H9 (cell line): ENCODE data around the gene FAF1. TPM values are rescaled to one million over a fixed set of nuclear protein-coding genes. Genes with fewer than 3 reads are reported as not detected.

Experiments used
- DNase-seq: peaks from one replicate; pipeline ENCODE4 v3.0.0-alpha.2; 2017
- H2AFZ ChIP-seq: one replicate; pipeline ENCODE4 v1.6.1; 2013; ENCODE audit warnings: mild to moderate bottlenecking, low read length, control low read depth, moderate library complexity
- H2AK5ac ChIP-seq: 2 replicates; pipeline ENCODE4 v1.6.1; 2013; ENCODE audit warnings: low read length, control low read depth, mixed read lengths; ENCODE audit not compliant: insufficient read length
- H2BK120ac ChIP-seq: one replicate; pipeline ENCODE4 v1.6.1; 2013; ENCODE audit warnings: low read depth, mild to moderate bottlenecking, low read length, control low read depth, inconsistent platforms; ENCODE audit not compliant: poor library complexity, severe bottlenecking
- H2BK12ac ChIP-seq: 2 replicates; pipeline ENCODE4 v1.6.1; 2013; ENCODE audit warnings: low read length, control low read depth, mixed read lengths, low read depth; ENCODE audit not compliant: insufficient read length
- H2BK15ac ChIP-seq: 2 replicates; pipeline ENCODE4 v1.6.1; 2013; ENCODE audit warnings: low read depth, low read length, control low read depth
- H2BK20ac ChIP-seq: one replicate; pipeline ENCODE4 v1.6.1; 2013; ENCODE audit warnings: low read depth, mild to moderate bottlenecking, low read length, control low read depth, inconsistent platforms; ENCODE audit not compliant: poor library complexity, severe bottlenecking
- H2BK5ac ChIP-seq: 2 replicates; pipeline ENCODE4 v1.6.1; 2013; ENCODE audit warnings: low read length, control low read depth, mixed read lengths; ENCODE audit not compliant: insufficient read length
- H3K14ac ChIP-seq: 2 replicates; pipeline ENCODE4 v1.6.1; 2013; ENCODE audit warnings: low read length, control low read depth; ENCODE audit not compliant: insufficient read depth
- H3K18ac ChIP-seq: 2 replicates; pipeline ENCODE4 v1.6.1; 2013; ENCODE audit warnings: low read depth, mild to moderate bottlenecking, mixed read lengths, low read length, control low read depth; ENCODE audit not compliant: insufficient read length
- H3K23ac ChIP-seq: 2 replicates; pipeline ENCODE4 v1.6.1; 2013; ENCODE audit warnings: low read length, control low read depth, mixed read lengths, low read depth; ENCODE audit not compliant: insufficient read length
- H3K23me2 ChIP-seq: 2 replicates; pipeline ENCODE4 v1.6.1; 2013; ENCODE audit warnings: low read depth, mild to moderate bottlenecking, mixed read lengths, low read length, control low read depth; ENCODE audit not compliant: insufficient read length, poor library complexity, severe bottlenecking
- H3K27ac ChIP-seq: 2 replicates; pipeline ENCODE4 v1.5.1; 2013; ENCODE audit warnings: low read length, control low read depth, mixed read lengths, low read depth; ENCODE audit not compliant: insufficient read length
- H3K27me3 ChIP-seq: 2 replicates; pipeline ENCODE4 v1.6.1; 2013; ENCODE audit warnings: low read length, control low read depth, inconsistent platforms; ENCODE audit not compliant: insufficient read depth
- H3K4ac ChIP-seq: 2 replicates; pipeline ENCODE4 v1.6.1; 2013; ENCODE audit warnings: low read depth, mild to moderate bottlenecking, control low read depth, inconsistent platforms, low read length, moderate library complexity
- H3K4me1 ChIP-seq: 2 replicates; pipeline ENCODE4 v1.6.1; 2013; ENCODE audit warnings: low read length, control low read depth, inconsistent platforms; ENCODE audit not compliant: insufficient read depth
- H3K4me2 ChIP-seq: 2 replicates; pipeline ENCODE4 v1.6.1; 2013; ENCODE audit warnings: low read length, control low read depth, mixed read lengths; ENCODE audit not compliant: insufficient read length, insufficient read depth
- H3K56ac ChIP-seq: 2 replicates; pipeline ENCODE4 v1.6.1; 2013; ENCODE audit warnings: low read depth, mild to moderate bottlenecking, mixed read lengths, low read length, control low read depth; ENCODE audit not compliant: insufficient read length
- H3K79me1 ChIP-seq: 2 replicates; pipeline ENCODE4 v1.6.1; 2013; ENCODE audit warnings: low read depth, mild to moderate bottlenecking, moderate library complexity, low read length, control low read depth, inconsistent platforms; ENCODE audit not compliant: insufficient read depth, poor library complexity, severe bottlenecking
- H3K79me2 ChIP-seq: 2 replicates; pipeline ENCODE4 v1.6.1; 2013; ENCODE audit warnings: low read length, control low read depth, inconsistent platforms; ENCODE audit not compliant: insufficient read depth
- H3K9ac ChIP-seq: 2 replicates; pipeline ENCODE4 v1.6.1; 2013; ENCODE audit warnings: low read length, control low read depth, mixed read lengths; ENCODE audit not compliant: insufficient read length; ENCODE audit errors: extremely low read depth
- H3K9me3 ChIP-seq: one replicate; pipeline ENCODE4 v1.6.1; 2013; ENCODE audit warnings: low read depth, low read length, inconsistent platforms; ENCODE audit not compliant: control insufficient read depth
- H3T11ph ChIP-seq: one replicate; pipeline ENCODE4 v1.6.1; 2013; ENCODE audit warnings: mild to moderate bottlenecking, low read length, control low read depth, inconsistent platforms
- H4K20me1 ChIP-seq: one replicate; pipeline ENCODE4 v1.6.1; 2013; ENCODE audit not compliant: control insufficient read depth, insufficient read length, insufficient read depth
- H4K5ac ChIP-seq: 2 replicates; pipeline ENCODE4 v1.6.1; 2013; ENCODE audit warnings: low read depth, mild to moderate bottlenecking, mixed read lengths, low read length, control low read depth; ENCODE audit not compliant: insufficient read length
- H4K8ac ChIP-seq: replicated peaks from 2 replicates; pipeline ENCODE4 v1.6.1; 2013; ENCODE audit warnings: low read length, control low read depth, mixed read lengths, low read depth; ENCODE audit not compliant: insufficient read length
- H4K91ac ChIP-seq: 2 replicates; pipeline ENCODE4 v1.6.1; 2013; ENCODE audit warnings: low read depth, mild to moderate bottlenecking, moderate library complexity, mixed read lengths, low read length, control low read depth; ENCODE audit not compliant: insufficient read length
- H3K27ac Mint-ChIP-seq, 3 experiments: 2 replicates in 2 of 3; 3 replicates in 1 of 3; pipeline ENCODE4 v1.8.0; 2020 to 2021; ENCODE audit warnings: mixed read lengths in 3 of 3, mild to moderate bottlenecking in 1 of 3, moderate library complexity in 1 of 3
- H3K27me3 Mint-ChIP-seq: 2 replicates; pipeline ENCODE4 v1.8.0; 2021; ENCODE audit warnings: low read depth, mild to moderate bottlenecking, moderate library complexity, mixed read lengths
- H3K36me3 Mint-ChIP-seq, 3 experiments: 2 replicates in 2 of 3; 3 replicates in 1 of 3; pipeline ENCODE4 v1.8.0; 2020 to 2021; ENCODE audit warnings: low read depth in 3 of 3, mixed read lengths in 3 of 3; ENCODE audit not compliant: insufficient read depth in 1 of 3
- H3K4me1 Mint-ChIP-seq, 2 experiments: 2 replicates each; pipeline ENCODE4 v1.8.0; 2020; ENCODE audit warnings: mixed read lengths in 2 of 2
- H3K4me3 Mint-ChIP-seq, 2 experiments: 2 replicates in 1 of 2; 3 replicates in 1 of 2; pipeline ENCODE4 v1.8.0; 2020 to 2021; ENCODE audit warnings: mild to moderate bottlenecking in 2 of 2, mixed read lengths in 2 of 2, moderate library complexity in 1 of 2
- H3K9me3 Mint-ChIP-seq, 2 experiments: 2 replicates in 1 of 2; 3 replicates in 1 of 2; pipeline ENCODE4 v1.8.0; 2020; ENCODE audit warnings: mild to moderate bottlenecking in 2 of 2, mixed read lengths in 2 of 2, moderate library complexity in 1 of 2
- WGBS: extraction: QIAGEN DNeasy Blood & Tissue Kit; methylation state at CpG from one replicate; pipeline ENCODE4 v1.1.7; 2013; ENCODE audit warnings: missing lambda C conversion rate, low lambda C conversion rate, mixed read lengths; ENCODE audit not compliant: insufficient read length; ENCODE audit errors: extremely low coverage; 5-methylcytosine and 5-hydroxymethylcytosine counted together
- total RNA-seq: library from RNA; stranded (reverse); gene quantifications from 2 replicates; pipeline ENCODE4 v1.2.1, GENCODE V29; 2021
- TF ChIP-seq, protein P1 (sequence below): fragments of 200-600 bp; sonication (generic); conservative IDR thresholded peaks from 3 replicates; pipeline ENCODE4 v1.8.0; 2021; ENCODE audit warnings: antibody characterized with exemption, mild to moderate bottlenecking

Gene FAF1
- total RNA-seq, 1 experiment from 2014 or later, result 60.8 TPM

- Histone ChIP-seq H2BK20ac (no peak overlapping the region), H3K27ac (no peak overlapping the region), H4K20me1 (no peaks in the 10 kb centered on the region), H2BK5ac (no peak overlapping the region), H3K56ac (no peak overlapping the region), H3K23ac (no peak overlapping the region), H3K14ac (no peak overlapping the region), H2BK12ac (no peak overlapping the region), H3T11ph (no peak overlapping the region), H3K79me2 (peaks cover 14% of the 10 kb centered on the region; the same call in 1 of the 2 replicates), H2AFZ (no peak overlapping the region), H3K9ac (no peak overlapping the region), H3K18ac (no peak overlapping the region), H3K27me3 (no peaks in the 10 kb centered on the region), H2AK5ac (no peak overlapping the region), H3K79me1 (peaks cover 10% of the 10 kb centered on the region), H4K8ac (no peak overlapping the region), H3K23me2 (no peaks in the 10 kb centered on the region), H2BK15ac (no peak overlapping the region), H4K91ac (no peak overlapping the region), H2BK120ac (no peak overlapping the region), H3K9me3 (no peaks in the 10 kb centered on the region), H3K4me1 (no peaks in the 10 kb centered on the region), H4K5ac (no peak overlapping the region), H3K4me2 (no peak overlapping the region), H3K4ac (no peak overlapping the region)
- TF ChIP-seq, protein P1, sequence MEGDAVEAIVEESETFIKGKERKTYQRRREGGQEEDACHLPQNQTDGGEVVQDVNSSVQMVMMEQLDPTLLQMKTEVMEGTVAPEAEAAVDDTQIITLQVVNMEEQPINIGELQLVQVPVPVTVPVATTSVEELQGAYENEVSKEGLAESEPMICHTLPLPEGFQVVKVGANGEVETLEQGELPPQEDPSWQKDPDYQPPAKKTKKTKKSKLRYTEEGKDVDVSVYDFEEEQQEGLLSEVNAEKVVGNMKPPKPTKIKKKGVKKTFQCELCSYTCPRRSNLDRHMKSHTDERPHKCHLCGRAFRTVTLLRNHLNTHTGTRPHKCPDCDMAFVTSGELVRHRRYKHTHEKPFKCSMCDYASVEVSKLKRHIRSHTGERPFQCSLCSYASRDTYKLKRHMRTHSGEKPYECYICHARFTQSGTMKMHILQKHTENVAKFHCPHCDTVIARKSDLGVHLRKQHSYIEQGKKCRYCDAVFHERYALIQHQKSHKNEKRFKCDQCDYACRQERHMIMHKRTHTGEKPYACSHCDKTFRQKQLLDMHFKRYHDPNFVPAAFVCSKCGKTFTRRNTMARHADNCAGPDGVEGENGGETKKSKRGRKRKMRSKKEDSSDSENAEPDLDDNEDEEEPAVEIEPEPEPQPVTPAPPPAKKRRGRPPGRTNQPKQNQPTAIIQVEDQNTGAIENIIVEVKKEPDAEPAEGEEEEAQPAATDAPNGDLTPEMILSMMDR, result no peak
- no CpG with 5 or more reads among the region's 1 CpG for WGBS
- Mint-ChIP-seq H3K27me3 (no peaks in the 10 kb centered on the region), H3K36me3 (peaks cover 5 to 16% (median 13%) of the 10 kb centered on the region in 3 experiments; a peak in 6 of 7 replicates), H3K4me1 (no peaks in the 10 kb centered on the region), H3K27ac (no peak overlapping the region), H3K4me3 (no peak overlapping the region), H3K9me3 (peaks cover 5 to 7% of the 10 kb centered on the region in 2 experiments; a peak in 3 of 5 replicates)
- no peak for DNase-seq
Measured at GRCh38 chr1:50950396-50950795, 9.7 kb downstream of the FAF1 start.
